HEK293T (cell line): ENCODE measurements around the gene SCN9A.
"Not testable (repeated sequence)": the region's sequence is repeated elsewhere in the genome, so short reads cannot be mapped to it uniquely, and the experiment has no call there.

ENCODE experiments used
- ARNT ChIP-seq: fragments of 450-650 bp; IDR thresholded peaks from 2 replicates; pipeline ENCODE4 v1.6.1; 2017; ENCODE audit warnings: mild to moderate bottlenecking
- BHLHE40 ChIP-seq: fragments of 450-650 bp; IDR thresholded peaks from 2 replicates; pipeline ENCODE4 v1.6.1; 2016; ENCODE audit warnings: mild to moderate bottlenecking, moderate library complexity, borderline replicate concordance
- FOXA1 ChIP-seq: fragments of 450-650 bp; IDR thresholded peaks from 2 replicates; pipeline ENCODE4 v1.6.1; 2016; ENCODE audit warnings: mild to moderate bottlenecking
- FOXK2 ChIP-seq: fragments of 450-650 bp; IDR thresholded peaks from 2 replicates; pipeline ENCODE4 v1.6.1; 2016; ENCODE audit warnings: mild to moderate bottlenecking
- LEF1 ChIP-seq: fragments of 450-650 bp; IDR thresholded peaks from 2 replicates; pipeline ENCODE4 v1.6.1; 2017; ENCODE audit warnings: mild to moderate bottlenecking, borderline replicate concordance
- SP1 ChIP-seq: fragments of 450-650 bp; IDR thresholded peaks from 2 replicates; pipeline ENCODE4 v1.6.1; 2017
- ZNF384 ChIP-seq: fragments of 450-650 bp; IDR thresholded peaks from 2 replicates; pipeline ENCODE4 v1.6.1; 2016

- TF ChIP-seq SP1, LEF1, FOXA1, ZNF384, BHLHE40, FOXK2, ARNT: not testable (repeated sequence)
Measured at GRCh38 chr2:166312863-166313262, 62.9 kb downstream of the SCN9A start.
